ENCODE results near the gene CEP192. TPM values are rescaled to one million over a fixed set of nuclear protein-coding genes. Genes with fewer than 3 reads are reported as not detected.
"Not testable (repeated sequence)": the region's sequence is repeated elsewhere in the genome, so short reads cannot be mapped to it uniquely, and the experiment has no call there.

CEP192 gene
- total RNA-seq, 2 donors from 2014 or later: 26.4 to 35.6 TPM

DNA sequence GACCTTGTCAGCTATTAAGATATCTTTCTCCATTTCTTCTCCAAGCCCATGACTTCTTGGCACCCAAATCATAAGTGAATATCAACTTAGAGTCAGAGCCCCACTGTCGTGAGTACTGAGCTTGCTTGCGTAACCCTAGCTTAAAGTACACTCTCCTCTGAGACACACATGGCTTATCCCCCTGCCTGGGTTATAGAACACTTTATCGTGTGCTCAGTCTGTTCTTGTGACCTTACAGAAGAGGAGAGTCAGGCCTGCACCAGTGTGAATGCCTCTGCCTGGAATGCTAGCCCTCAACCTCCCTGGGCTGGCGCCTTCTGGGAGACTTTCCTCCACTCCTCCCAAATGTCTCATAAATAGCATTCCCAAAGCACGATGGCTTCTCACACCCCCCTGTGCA lies 79.3 kb downstream of the CEP192 start:
- H3K27me3 Mint-ChIP-seq (ENCODE audit: insufficient read depth): no peaks in the 10 kb centered on the region
- Histone ChIP-seq H3K36me3 (ENCODE audit: control insufficient read depth, insufficient read depth, low read length) (peaks cover 95% of the 10 kb centered on the region), H3K4me3 (ENCODE audit: low read length) (no peak overlapping the region), H3K27me3 (ENCODE audit: control insufficient read depth, insufficient read depth, low read length, poor library complexity, severe bottlenecking) (no peaks in the 10 kb centered on the region), H3K9ac (ENCODE audit: extremely low read depth, low read length, poor library complexity, severe bottlenecking) (no peak overlapping the region), H3K4me1 (ENCODE audit: control insufficient read depth, insufficient read depth, low read length) (no peaks in the 10 kb centered on the region), H3K9me3 (ENCODE audit: control insufficient read depth, low read length) (no peaks in the 10 kb centered on the region), H3K27ac (ENCODE audit: low read depth, low read length) (no peak overlapping the region)
- no peak overlapping the region for H3K4me3 Mint-ChIP-seq
- peaks cover 69% of the 10 kb centered on the region for H3K36me3 Mint-ChIP-seq (ENCODE audit: low read depth)
- no peaks in the 10 kb centered on the region for H3K4me1 Mint-ChIP-seq
- no peak for DNase-seq
- TF ChIP-seq, protein P1, sequence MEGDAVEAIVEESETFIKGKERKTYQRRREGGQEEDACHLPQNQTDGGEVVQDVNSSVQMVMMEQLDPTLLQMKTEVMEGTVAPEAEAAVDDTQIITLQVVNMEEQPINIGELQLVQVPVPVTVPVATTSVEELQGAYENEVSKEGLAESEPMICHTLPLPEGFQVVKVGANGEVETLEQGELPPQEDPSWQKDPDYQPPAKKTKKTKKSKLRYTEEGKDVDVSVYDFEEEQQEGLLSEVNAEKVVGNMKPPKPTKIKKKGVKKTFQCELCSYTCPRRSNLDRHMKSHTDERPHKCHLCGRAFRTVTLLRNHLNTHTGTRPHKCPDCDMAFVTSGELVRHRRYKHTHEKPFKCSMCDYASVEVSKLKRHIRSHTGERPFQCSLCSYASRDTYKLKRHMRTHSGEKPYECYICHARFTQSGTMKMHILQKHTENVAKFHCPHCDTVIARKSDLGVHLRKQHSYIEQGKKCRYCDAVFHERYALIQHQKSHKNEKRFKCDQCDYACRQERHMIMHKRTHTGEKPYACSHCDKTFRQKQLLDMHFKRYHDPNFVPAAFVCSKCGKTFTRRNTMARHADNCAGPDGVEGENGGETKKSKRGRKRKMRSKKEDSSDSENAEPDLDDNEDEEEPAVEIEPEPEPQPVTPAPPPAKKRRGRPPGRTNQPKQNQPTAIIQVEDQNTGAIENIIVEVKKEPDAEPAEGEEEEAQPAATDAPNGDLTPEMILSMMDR (conservative IDR thresholded peaks at IDR 0.05): no peak
- H3K9me3 Mint-ChIP-seq: no peaks in the 10 kb centered on the region
- peak overlapping the region; percentile 37 for H3K27ac Mint-ChIP-seq
- WGBS, 2 experiments (ENCODE audit: insufficient coverage in 1 of 2, insufficient read length in 1 of 2): 90 to 94% methylated on average over 5 of the region's 5 CpGs

DNA sequence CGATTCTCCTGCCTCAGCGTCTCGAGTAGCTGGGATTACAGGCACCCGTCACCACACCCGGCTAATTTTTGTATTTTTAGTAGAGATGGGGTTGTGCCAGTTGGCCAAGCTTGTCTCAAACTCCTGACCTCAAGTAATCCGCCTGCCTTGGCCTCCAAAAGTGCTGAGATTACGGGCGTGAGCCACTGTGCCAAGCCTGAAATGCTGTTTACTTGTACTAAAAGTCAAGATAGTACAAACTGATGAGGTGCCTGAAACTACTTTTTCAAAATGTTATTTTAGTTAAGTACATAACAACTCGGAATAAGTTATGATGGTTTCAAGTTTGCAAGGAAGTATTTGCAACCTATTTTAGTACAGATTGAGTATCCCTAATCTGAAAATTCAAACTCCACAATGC lies 85.7 kb downstream of the CEP192 start:
- Histone ChIP-seq H3K9me3 (ENCODE audit: control insufficient read depth, low read length) (peaks cover 23% of the 10 kb centered on the region), H3K9ac (ENCODE audit: extremely low read depth, low read length, poor library complexity, severe bottlenecking) (no peak overlapping the region), H3K27me3 (ENCODE audit: control insufficient read depth, insufficient read depth, low read length, poor library complexity, severe bottlenecking) (no peaks in the 10 kb centered on the region), H3K4me1 (ENCODE audit: control insufficient read depth, insufficient read depth, low read length) (no peaks in the 10 kb centered on the region), H3K27ac (ENCODE audit: low read depth, low read length) (no peak overlapping the region), H3K36me3 (ENCODE audit: control insufficient read depth, insufficient read depth, low read length) (peaks cover 63% of the 10 kb centered on the region), H3K4me3 (ENCODE audit: low read length) (no peak overlapping the region)
- Mint-ChIP-seq H3K9me3 (peaks cover 42% of the 10 kb centered on the region), H3K4me1 (no peaks in the 10 kb centered on the region), H3K4me3 (no peak overlapping the region), H3K27me3 (ENCODE audit: insufficient read depth) (no peaks in the 10 kb centered on the region), H3K36me3 (ENCODE audit: low read depth) (peaks cover 88% of the 10 kb centered on the region), H3K27ac (no peak overlapping the region)
- no peak for DNase-seq
- 91 to 92% methylated on average over 5 to 9 of the region's 9 CpGs for WGBS, 2 experiments (ENCODE audit: insufficient coverage in 1 of 2, insufficient read length in 1 of 2)
- TF ChIP-seq, protein P1 (conservative IDR thresholded peaks at IDR 0.05): no peak

DNA sequence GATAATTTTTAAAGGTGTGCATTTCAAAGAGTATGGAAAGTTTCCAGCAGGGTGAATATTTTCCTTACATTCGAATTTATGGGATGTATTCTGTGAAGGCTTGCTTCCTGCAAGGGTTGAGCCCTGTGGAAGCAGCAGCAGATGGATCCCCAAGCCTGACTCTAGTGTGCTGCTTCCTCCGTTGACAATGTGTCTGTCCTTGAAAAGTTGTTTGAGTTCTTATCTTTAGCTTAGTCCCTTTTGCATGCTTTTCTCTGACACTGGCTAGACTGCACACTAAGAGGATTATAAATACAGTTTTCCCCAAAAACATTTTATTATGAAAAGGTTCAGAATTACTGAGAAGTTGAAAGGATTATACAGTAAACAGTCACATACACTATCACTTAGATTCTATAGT lies 86.3 kb downstream of the CEP192 start:
- Histone ChIP-seq H3K9me3 (ENCODE audit: control insufficient read depth, low read length) (peaks cover 28% of the 10 kb centered on the region), H3K36me3 (ENCODE audit: control insufficient read depth, insufficient read depth, low read length) (peaks cover 57% of the 10 kb centered on the region), H3K4me1 (ENCODE audit: control insufficient read depth, insufficient read depth, low read length) (no peaks in the 10 kb centered on the region), H3K4me3 (ENCODE audit: low read length) (no peak overlapping the region), H3K27me3 (ENCODE audit: control insufficient read depth, insufficient read depth, low read length, poor library complexity, severe bottlenecking) (no peaks in the 10 kb centered on the region), H3K27ac (ENCODE audit: low read depth, low read length) (no peak overlapping the region), H3K9ac (ENCODE audit: extremely low read depth, low read length, poor library complexity, severe bottlenecking) (no peak overlapping the region)
- Mint-ChIP-seq H3K27ac (no peak overlapping the region), H3K4me1 (no peaks in the 10 kb centered on the region), H3K36me3 (ENCODE audit: low read depth) (peaks cover 91% of the 10 kb centered on the region), H3K4me3 (no peak overlapping the region), H3K9me3 (peaks cover 48% of the 10 kb centered on the region), H3K27me3 (ENCODE audit: insufficient read depth) (no peaks in the 10 kb centered on the region)
- no peak for DNase-seq
- TF ChIP-seq, protein P1 (conservative IDR thresholded peaks at IDR 0.05): no peak
- WGBS, 2 experiments (ENCODE audit: insufficient coverage in 1 of 2, insufficient read length in 1 of 2): 89 to 100% methylated on average over 1 to 2 of the region's 2 CpGs

DNA sequence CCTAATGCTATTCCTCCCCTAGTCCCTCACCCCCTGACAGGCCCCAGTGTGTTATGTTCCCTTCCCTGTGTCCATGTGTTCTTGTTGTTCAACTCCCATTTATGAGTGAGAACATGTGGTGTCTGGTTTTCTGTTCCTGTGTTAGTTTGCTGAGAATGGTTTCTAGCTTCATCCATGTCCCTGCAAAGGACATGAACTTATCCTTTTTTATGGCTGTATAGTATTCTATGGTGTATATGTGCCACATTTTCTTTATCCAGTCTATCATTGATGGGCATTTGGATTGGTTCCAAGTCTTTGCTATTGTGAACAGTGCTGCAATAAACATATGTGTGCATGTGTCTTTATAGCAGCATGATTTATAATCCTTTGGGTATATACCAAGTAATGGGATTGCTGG lies 86.9 kb downstream of the CEP192 start:
- not testable (repeated sequence) for H3K27me3 ChIP-seq (ENCODE audit: control insufficient read depth, insufficient read depth, low read length, poor library complexity, severe bottlenecking); H3K4me3 Mint-ChIP-seq; H3K9ac ChIP-seq (ENCODE audit: extremely low read depth, low read length, poor library complexity, severe bottlenecking); DNase-seq; H3K4me3 ChIP-seq (ENCODE audit: low read length); H3K27ac ChIP-seq (ENCODE audit: low read depth, low read length); H3K27ac Mint-ChIP-seq; H3K27me3 Mint-ChIP-seq (ENCODE audit: insufficient read depth); H3K4me1 Mint-ChIP-seq; H3K4me1 ChIP-seq (ENCODE audit: control insufficient read depth, insufficient read depth, low read length)
- Mint-ChIP-seq H3K36me3 (ENCODE audit: low read depth) (peaks cover 91% of the 10 kb centered on the region), H3K9me3 (peaks cover 54% of the 10 kb centered on the region)
- Histone ChIP-seq H3K9me3 (ENCODE audit: control insufficient read depth, low read length) (peaks cover 28% of the 10 kb centered on the region), H3K36me3 (ENCODE audit: control insufficient read depth, insufficient read depth, low read length) (peaks cover 51% of the 10 kb centered on the region)

All from endodermal cell (in vitro differentiated cells).